ENCODE data around the gene KLF11.

KLF11 gene

DNA sequence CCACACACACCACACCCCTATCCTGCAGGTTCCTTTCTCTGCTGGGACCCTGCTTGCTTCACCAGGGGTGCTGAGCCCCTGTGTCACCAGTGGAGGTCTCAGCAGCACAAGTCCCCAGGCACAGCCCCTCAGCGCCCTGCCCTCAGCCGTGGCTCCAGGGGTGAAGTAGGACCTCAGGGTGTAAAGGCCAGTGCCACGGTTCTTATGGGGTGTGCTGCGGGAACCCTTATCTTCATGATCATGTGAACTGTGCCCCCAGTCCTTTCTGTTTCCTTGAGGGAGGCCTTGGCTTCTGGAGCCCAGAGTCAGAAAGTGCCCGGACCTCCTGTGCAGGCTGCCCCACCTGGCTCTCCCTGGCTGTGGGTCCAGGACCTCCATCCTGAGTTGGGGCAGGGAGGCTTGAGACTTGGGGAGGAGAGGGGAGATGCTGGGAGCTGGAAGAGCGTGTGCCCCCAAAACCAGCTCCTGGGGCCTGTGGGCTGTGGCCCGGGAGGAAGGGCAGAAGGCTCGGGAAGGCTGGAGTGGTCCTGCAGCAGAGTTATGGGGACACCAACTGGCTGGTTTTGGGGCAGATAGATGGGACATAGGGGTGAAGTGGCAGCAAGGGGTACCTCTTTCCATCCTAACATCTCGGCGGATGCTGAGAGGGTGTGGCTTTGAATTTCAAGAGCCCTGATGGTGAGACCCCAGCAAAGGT, 20.2 kb upstream of the KLF11 start:
- Histone ChIP-seq H2AFZ (ENCODE audit: low read length) (no peak overlapping the region), H3F3A (ENCODE audit: low read depth) (no peaks in the 10 kb centered on the region), H3K4me3 (ENCODE audit: low read length, poor library complexity, severe bottlenecking) (no peak overlapping the region), H3K4me1 (ENCODE audit: insufficient read depth, low read length, poor library complexity, severe bottlenecking) (no peaks in the 10 kb centered on the region), H3K4me2 (ENCODE audit: low read depth, low read length, poor library complexity, severe bottlenecking) (no peak overlapping the region), H3K9ac (ENCODE audit: low read depth, low read length, poor library complexity, severe bottlenecking) (no peak overlapping the region), H3K79me2 (ENCODE audit: insufficient read depth, low read length) (no peaks in the 10 kb centered on the region), H3K9me2 (replicated peaks; ENCODE audit: low read depth, low read length) (no peaks in the 10 kb centered on the region), H3K27me3 (ENCODE audit: insufficient read depth, low read length, poor library complexity, severe bottlenecking) (no peaks in the 10 kb centered on the region), H4K20me1 (ENCODE audit: insufficient read depth, low read length, poor library complexity, severe bottlenecking) (no peaks in the 10 kb centered on the region), H3K36me3 (ENCODE audit: insufficient read depth, low read length) (no peaks in the 10 kb centered on the region), H3K9me3 (ENCODE audit: insufficient read depth, low read depth, low read length) (no peaks in the 10 kb centered on the region)
- no peak for TF ChIP-seq EZH2phosphoT487 (IDR thresholded peaks at IDR 0.05; ENCODE audit: borderline replicate concordance)
- TF ChIP-seq, protein P1, sequence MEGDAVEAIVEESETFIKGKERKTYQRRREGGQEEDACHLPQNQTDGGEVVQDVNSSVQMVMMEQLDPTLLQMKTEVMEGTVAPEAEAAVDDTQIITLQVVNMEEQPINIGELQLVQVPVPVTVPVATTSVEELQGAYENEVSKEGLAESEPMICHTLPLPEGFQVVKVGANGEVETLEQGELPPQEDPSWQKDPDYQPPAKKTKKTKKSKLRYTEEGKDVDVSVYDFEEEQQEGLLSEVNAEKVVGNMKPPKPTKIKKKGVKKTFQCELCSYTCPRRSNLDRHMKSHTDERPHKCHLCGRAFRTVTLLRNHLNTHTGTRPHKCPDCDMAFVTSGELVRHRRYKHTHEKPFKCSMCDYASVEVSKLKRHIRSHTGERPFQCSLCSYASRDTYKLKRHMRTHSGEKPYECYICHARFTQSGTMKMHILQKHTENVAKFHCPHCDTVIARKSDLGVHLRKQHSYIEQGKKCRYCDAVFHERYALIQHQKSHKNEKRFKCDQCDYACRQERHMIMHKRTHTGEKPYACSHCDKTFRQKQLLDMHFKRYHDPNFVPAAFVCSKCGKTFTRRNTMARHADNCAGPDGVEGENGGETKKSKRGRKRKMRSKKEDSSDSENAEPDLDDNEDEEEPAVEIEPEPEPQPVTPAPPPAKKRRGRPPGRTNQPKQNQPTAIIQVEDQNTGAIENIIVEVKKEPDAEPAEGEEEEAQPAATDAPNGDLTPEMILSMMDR (conservative IDR thresholded peaks at IDR 0.05; ENCODE audit: low read length), result peak; percentile 29; the same call in 1 of the 2 replicates

DNA sequence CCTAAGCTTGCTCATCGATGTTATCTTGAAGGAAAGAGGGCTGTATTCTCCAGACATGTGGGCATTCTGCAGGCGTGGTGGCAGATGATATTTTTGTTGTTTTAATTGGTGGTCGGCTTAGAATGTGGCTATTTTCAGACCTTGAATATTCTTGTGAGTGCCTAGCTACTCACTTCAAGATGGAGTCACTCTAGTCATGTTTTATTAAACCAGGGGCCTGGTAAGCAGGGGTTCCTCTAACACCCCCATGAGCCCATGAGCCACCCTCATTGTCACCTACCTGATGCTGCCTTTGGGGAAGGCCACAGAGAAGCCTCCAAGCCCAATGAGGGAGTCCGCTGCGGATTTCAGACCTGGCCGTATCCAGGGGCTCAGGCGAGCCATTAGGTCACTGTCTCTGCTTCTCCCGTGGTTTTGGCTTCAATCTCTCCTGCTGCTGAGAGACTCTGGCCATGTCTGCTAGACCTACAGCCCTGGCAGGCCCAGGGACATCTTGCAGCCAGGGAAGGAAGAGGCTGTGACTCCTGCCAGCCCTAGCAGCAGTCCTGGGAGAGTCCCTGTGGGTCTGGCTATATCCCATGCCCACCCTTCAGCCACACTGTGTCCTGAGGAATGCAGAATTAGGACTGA, 16.3 kb upstream of the KLF11 start:
- Histone ChIP-seq H4K20me1 (ENCODE audit: insufficient read depth, low read length, poor library complexity, severe bottlenecking) (no peaks in the 10 kb centered on the region), H3K4me3 (ENCODE audit: low read length, poor library complexity, severe bottlenecking) (no peak overlapping the region), H3K9ac (ENCODE audit: low read depth, low read length, poor library complexity, severe bottlenecking) (no peak overlapping the region), H3F3A (ENCODE audit: low read depth) (no peaks in the 10 kb centered on the region), H3K9me3 (ENCODE audit: insufficient read depth, low read depth, low read length) (no peaks in the 10 kb centered on the region), H3K4me1 (ENCODE audit: insufficient read depth, low read length, poor library complexity, severe bottlenecking) (no peaks in the 10 kb centered on the region), H2AFZ (ENCODE audit: low read length) (no peak overlapping the region), H3K79me2 (ENCODE audit: insufficient read depth, low read length) (no peaks in the 10 kb centered on the region), H3K4me2 (ENCODE audit: low read depth, low read length, poor library complexity, severe bottlenecking) (no peak overlapping the region), H3K36me3 (ENCODE audit: insufficient read depth, low read length) (no peaks in the 10 kb centered on the region), H3K9me2 (replicated peaks; ENCODE audit: low read depth, low read length) (no peaks in the 10 kb centered on the region), H3K27me3 (ENCODE audit: insufficient read depth, low read length, poor library complexity, severe bottlenecking) (no peaks in the 10 kb centered on the region)
- TF ChIP-seq, protein P1 (conservative IDR thresholded peaks at IDR 0.05; ENCODE audit: low read length), result no peak
- TF ChIP-seq EZH2phosphoT487 (IDR thresholded peaks at IDR 0.05; ENCODE audit: borderline replicate concordance), result no peak

GRCh38 chr2:10027660-10028330, 15.6 kb upstream of the KLF11 start:
- Histone ChIP-seq H3K36me3 (ENCODE audit: insufficient read depth, low read length) (no peaks in the 10 kb centered on the region), H3F3A (ENCODE audit: low read depth) (no peaks in the 10 kb centered on the region), H3K9me2 (replicated peaks; ENCODE audit: low read depth, low read length) (no peaks in the 10 kb centered on the region), H3K79me2 (ENCODE audit: insufficient read depth, low read length) (no peaks in the 10 kb centered on the region), H3K9me3 (ENCODE audit: insufficient read depth, low read depth, low read length) (no peaks in the 10 kb centered on the region), H3K4me3 (ENCODE audit: low read length, poor library complexity, severe bottlenecking) (no peak overlapping the region), H2AFZ (ENCODE audit: low read length) (no peak overlapping the region), H3K4me2 (ENCODE audit: low read depth, low read length, poor library complexity, severe bottlenecking) (no peak overlapping the region), H3K9ac (ENCODE audit: low read depth, low read length, poor library complexity, severe bottlenecking) (no peak overlapping the region), H3K27me3 (ENCODE audit: insufficient read depth, low read length, poor library complexity, severe bottlenecking) (no peaks in the 10 kb centered on the region), H3K4me1 (ENCODE audit: insufficient read depth, low read length, poor library complexity, severe bottlenecking) (no peaks in the 10 kb centered on the region), H4K20me1 (ENCODE audit: insufficient read depth, low read length, poor library complexity, severe bottlenecking) (no peaks in the 10 kb centered on the region)
- no peak for TF ChIP-seq EZH2phosphoT487 (IDR thresholded peaks at IDR 0.05; ENCODE audit: borderline replicate concordance)
- TF ChIP-seq, protein P1 (conservative IDR thresholded peaks at IDR 0.05; ENCODE audit: low read length), result no peak

Measured in Loucy (cell line).